ENCODE data around the gene ZNF492.

GRCh38 chr19:22708983-22709382 lies 74.9 kb downstream of the ZNF492 start:
- TF ChIP-seq CTCF (IDR thresholded peaks at IDR 0.05), result no peak
- TF ChIP-seq EZH2phosphoT487 (IDR thresholded peaks at IDR 0.05), result no peak
- TF ChIP-seq EZH2 (IDR thresholded peaks at IDR 0.05), result no peak
